Kidney glomerular epithelial cell (primary cell): ENCODE results near the gene KRTAP5-8.
"Not testable (repeated sequence)": the region's sequence is repeated elsewhere in the genome, so short reads cannot be mapped to it uniquely, and the experiment has no call there.

Source experiments
- DNase-seq: peaks from one replicate; lab custom pipeline; 2025; lab: John Stamatoyannopoulos, UW

Gene KRTAP5-8, protein sequence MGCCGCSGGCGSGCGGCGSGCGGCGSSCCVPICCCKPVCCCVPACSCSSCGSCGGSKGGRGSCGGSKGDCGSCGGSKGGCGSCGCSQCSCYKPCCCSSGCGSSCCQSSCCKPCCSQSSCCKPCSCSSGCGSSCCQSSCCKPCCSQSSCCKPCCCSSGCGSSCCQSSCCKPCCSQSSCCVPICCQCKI

DNA sequence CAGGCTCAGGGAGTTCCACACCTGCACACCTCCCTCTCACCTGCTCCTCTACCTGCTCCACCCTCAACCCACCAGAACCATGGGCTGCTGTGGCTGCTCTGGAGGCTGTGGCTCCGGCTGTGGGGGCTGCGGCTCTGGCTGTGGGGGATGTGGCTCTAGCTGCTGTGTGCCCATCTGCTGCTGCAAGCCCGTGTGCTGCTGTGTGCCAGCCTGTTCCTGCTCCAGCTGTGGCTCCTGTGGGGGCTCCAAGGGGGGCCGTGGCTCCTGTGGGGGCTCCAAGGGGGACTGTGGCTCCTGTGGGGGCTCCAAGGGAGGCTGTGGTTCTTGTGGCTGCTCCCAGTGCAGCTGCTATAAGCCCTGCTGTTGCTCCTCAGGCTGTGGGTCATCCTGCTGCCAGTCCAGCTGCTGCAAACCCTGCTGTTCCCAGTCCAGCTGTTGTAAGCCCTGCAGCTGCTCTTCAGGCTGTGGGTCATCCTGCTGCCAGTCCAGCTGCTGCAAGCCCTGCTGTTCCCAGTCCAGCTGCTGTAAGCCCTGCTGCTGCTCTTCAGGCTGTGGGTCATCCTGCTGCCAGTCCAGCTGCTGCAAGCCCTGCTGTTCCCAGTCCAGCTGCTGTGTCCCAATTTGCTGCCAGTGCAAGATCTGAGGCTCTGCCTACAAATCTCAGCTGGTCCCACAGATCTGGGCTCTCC is at the start of gene KRTAP5-8:
KRTAP5-8 (plus strand) TSS at position 49 of the 689 bp plus-strand sequence; CDS start at position 80, 31 bp downstream.
- DNase-seq: not testable (repeated sequence)

DNA sequence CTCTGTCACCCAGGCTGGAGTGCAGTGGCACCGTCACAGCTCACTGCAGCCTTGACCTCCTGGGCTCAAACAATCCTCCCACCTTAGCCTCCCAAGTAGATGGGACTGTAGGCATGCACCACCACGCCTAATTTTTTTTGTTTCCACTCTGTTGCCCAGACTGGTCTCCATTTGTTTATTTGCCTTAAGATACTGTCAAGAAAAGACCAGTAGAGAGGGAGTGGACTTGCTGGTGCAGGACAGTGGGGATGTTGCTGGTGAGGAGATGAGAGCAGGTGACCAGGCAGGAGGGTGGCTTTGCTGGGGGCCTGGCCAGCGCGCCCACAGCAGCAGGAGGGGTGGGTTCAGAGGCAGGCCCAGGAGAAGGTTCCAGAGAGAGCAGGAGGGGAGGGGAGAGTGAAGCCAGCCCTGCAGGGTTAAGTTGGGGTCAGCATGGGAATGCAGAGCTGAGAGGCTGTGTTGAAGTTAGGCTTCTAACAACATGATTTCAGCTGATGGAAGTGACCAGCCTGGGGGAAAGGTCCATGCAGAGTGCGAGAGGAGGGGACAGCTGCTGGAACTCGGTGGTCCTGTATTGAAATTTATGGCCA is 49.0 kb upstream of the KRTAP5-8 start:
- no peak for DNase-seq

DNA sequence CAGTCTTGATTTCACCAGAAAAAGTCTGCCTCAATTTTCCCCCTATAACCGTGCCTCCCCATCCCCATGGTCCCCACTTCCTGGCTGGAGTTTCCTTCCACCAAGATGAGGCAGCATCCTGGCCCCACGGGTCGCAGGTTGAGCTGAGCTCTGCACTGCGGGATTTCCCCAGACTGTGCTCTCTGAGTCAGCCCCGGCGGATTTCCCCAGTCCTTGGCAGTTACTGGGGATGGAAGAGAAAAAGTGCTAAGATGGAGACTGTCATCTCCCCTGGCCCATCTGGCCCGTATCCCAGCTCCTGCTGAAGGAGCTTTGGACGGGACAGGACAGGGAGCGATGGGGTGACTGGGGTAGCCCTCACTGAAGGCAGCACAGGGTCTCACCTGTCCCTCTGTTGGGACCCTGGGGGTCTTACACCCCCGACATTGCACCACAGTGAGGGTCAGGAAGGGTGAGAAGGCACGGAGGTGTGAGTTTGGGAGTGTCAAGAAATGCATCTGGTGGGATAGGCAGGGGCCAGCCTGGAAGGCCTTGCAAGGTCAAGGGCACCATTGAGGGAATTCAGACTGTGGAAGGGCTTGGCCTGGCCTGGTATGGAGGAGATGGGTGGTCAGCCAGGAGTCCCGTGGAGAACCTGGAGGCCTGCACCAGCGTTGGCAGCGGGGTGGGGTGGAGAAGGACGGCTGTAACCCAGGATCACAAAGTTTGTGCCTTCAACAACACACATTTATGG is 48.3 kb upstream of the KRTAP5-8 start:
- peak; percentile 27 for DNase-seq

DNA sequence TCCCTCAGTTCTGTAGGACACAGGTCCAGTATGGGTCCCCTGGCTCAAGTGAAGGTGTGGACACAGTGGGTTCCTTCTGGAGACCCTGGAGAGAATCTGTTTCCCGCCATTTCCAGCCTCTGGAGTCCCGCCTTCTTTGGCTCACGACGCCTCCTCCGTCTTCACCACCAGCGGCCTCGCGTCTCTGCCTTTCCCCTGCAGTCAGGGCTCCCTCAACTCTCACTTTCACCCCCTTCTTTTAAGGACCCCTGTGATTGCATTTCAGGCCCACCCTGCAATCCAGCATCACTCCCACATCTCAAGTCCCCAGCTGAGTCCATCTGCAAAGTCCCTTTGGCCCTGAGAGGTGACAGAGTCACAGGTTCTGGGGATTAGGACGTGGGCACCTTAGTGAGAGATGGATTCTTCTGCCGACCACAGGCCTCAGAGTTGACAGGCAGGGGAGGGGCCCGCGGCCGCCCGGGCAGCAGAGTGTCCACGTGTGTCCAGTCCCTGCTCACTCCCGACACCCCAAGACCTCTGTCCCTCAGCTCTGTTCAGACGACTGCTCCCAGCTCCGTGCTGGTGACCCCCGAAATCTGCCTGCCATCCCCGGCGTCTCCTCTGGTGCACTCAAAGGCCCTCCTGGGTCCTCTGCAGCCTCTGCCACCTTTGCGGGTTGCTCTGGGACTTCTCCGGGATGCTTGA is 47.6 kb upstream of the KRTAP5-8 start:
- no peak for DNase-seq

DNA sequence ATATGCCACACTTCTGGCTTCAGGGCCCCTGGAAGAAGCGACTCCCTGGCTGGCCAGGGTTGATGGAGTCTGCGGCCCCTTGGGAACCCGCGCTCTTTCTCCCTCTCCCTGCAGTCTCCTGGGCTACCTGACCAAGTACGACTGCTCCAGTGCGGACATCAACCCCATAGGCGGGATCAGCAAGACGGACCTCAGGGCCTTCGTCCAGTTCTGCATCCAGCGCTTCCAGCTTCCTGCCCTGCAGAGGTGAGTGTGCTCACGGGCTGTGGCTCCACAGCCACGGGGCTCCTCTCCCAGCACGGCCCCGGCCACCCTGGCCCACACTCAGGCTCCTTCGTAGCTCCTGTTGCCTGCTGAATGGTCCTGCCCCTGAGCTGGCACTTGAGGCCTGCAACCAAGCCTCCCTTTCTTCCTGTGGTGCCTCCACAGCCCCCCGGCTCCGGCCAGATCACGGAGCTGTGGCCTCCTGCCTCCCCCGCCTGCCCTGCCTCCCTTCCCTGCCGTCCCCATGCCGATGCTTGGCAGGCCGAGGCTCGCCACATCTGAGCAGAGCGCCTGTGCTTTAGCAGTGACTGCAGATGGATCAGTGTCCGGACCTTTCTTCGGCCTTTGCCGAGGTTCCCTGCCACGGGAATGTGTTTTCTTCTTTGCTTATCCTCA is 47.0 kb upstream of the KRTAP5-8 start:
- DNase-seq: no peak

DNA sequence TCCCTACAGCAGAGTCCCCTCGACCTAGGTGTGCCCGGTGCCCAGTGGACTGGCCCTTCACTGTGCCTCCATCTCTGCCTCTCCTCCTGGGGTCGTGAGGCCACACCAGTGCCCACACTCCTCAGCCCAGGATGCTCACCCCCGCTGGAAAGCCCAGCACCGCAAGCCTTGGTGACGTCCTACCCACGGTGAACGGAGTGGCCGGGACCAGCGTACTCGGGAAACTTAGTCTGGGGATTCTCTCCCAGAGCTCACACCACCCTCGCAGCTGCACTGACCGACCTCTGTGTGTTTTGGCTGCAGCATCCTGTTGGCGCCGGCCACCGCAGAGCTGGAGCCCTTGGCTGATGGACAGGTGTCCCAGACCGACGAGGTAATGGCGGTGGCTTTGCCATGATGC is 46.3 kb upstream of the KRTAP5-8 start:
- no peak for DNase-seq

DNA sequence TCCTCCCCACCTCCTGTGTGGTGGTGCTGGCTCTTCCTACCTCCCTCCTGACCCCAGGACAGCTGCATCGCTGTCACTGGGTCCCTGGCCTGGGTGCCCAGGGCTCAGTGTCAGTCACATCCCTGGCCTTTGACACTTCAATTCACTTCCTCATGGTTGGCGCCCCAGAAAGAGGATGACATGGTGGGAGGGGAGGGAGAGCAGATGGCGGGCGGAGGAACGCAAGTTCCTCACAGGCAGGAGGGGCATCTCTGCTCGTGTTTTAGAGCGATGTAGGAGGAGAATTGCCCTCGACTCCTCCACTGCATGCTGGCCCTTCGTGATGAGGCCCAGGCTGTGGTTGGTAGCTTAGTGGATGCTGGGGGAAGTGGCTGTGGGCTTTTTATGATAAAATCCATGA is 45.9 kb upstream of the KRTAP5-8 start:
- no peak for DNase-seq

DNA sequence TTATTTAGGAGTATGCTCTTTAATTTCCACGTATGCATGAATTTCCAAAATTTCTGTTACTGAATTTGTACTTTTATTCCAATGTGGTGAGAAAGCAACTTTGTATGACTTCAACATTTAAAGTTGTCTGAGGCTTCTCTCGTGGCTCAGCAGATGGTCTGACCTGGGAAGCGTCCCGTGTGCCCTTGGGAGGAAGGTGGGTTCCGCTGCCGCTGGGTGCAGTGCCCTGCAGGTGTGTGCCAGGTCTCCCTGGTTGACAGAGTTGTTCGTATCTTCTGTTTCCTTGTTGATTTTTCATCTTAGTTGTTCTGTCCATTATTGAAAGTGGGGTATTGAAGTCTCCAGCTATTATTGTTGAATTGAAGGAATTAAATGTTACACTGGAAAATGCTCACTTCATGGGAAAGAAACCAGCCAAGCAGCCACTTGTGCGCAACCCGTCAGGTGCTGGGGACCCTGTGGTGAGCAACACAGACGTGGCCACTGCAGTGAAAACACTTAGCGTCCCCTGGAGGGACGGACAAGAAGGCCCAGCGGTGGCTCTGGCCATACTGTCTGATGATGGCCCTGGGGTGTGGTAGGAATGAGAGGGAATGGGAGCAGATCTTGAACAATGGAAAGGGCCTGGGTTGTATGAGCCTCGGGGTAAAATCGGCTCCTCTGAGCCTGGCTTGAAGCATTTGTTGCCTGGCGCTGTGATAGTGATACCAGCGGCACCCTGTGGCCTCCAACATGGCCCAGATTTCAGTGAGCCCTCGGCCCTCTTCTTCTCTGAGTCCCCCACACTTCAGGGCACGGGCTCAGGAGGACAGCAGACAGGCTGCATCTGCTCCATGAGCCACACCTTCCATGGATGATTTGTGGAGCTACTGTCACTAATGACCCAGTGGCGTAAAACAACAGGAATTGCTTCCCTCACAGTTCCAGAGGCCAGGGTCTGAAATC is 42.3 kb upstream of the KRTAP5-8 start:
- DNase-seq: no peak

DNA sequence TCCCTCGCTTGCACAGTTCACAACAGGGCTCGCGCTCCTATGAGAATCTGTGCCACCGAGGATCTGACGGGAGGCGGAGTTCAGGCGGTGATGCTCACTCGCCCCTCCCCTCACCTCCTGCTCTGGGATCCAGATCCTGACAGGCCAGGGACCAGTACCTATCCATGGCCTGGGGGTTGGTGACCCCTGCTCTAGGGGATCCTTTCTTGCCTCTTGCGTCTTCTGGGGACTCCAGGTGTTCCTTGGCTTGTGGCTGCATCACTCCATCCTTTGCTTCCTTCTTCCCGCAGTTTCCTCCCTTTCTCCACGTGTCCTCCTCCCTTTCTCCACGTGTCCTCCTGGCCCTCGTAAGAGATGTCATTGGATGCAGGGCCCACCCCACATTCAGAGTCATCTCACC is 41.4 kb upstream of the KRTAP5-8 start:
- no peak for DNase-seq

DNA sequence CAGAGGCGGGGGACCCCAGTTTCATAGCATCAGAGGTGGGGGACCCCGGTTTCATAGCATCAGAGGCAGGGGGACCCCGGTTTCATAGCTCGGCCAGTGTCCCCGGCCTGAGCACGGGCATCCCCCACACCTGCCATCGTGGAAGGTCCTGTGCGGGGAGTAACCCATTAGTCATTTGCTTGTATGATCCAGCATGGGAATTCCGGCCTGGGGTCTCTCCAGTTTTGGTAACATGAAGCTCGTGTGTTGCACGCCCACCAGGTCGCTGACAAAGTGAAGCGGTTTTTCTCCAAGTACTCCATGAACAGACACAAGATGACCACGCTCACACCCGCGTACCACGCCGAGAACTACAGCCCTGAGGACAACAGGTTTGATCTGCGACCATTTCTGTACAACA is 39.7 kb upstream of the KRTAP5-8 start:
- no peak for DNase-seq

DNA sequence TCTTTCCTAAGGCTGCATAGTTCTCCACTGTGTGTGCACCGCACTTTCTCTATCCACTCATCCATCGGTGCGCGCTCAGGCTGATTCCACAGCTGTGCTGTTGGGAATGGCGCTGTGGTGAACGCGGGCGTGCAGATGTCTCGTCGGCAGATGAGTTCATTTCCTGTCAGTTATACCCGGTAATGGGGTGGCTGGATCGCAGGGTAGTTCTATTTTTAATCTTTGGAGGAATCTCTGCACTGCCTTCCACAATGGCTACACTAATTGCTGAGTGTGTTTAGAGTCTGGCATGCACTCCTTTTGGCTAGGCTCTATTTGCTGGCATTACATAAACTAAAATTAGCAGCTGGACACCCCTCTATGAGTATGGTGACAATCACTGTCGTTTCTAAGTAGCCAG is 38.7 kb upstream of the KRTAP5-8 start:
- no peak for DNase-seq

DNA sequence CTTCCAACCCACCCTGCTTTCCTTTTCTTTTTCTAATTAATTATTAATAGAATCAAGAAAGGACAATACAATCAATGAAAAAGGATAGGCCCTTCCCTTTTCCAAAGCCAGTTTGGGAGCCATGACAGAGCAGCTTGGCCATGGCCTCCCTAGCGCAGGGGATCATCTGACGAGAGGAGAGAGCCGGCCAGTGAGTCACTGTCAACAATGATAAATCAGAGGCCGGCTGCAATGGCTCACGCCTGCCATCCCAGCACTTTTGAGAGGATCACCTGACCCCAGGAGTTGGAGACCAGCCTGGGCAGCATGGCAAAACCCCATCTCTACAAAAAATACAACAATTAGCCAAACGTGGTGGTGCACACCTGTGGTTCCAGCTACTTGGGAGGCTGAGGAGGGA is 38.3 kb upstream of the KRTAP5-8 start:
- no peak for DNase-seq

DNA sequence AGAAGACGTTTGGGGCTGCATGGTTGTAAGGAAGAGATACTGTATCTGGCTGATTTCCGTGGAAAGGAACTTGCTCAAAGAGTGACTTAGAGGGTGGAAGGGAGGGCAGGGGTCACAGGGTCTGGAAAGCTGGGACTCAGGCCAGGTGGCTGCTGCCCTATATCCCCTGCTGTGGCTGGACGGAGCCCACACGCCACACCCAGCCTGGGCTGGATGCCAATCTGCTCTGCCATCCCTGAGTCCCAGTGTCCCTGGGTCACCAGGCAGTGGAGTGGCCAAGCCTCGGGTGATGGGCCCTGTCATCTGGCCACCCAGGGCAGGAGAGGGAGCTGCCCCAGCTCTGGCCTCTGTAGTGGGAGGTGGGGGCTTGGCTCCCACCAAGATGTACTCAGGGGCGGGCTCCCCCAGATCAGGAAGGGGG is 37.2 kb upstream of the KRTAP5-8 start:
- DNase-seq: no peak

DNA sequence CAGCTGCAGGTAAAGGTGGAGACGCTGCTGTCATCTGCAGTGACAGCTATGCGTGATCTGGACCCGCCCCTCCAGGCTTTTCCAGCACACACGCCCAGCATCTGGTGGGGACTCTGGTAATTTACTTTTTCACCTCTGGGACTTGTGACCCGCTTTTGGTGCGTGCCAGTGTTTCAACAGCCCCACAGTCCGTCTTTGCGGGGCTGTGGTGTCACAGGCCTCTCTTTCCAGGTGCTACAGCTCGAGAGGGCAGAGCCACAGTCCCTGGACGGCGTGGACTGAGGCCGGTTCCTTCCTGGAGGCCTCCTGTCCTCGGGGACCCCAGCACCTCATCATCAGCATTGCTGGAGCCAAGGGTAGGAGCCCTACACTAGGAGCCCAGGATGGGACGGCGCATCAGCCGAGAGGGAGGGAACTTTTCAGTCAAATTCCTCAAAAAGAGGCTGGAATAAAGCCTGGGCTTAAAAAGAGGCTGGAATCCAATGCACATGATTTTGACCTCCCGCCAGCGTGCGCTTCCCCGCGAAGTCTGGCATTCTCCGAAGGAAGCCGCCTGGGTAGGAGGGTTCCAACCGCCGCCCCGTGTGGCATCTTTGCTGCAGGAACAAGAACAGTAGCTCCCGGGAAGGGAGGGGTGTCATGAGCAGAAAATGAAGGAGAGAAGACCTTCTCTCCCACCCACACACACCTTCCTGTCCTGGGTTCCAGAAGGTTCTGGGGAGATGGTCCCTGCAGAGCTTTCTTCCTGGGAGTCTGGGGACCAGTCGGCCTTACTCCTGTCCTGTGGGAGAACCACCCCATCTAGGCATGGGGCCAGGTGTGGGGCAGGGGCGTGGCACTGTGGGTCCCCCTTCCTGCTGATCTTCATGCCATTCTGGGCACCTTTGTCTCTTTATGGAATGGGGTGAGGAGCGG is 36.5 kb upstream of the KRTAP5-8 start:
- DNase-seq: no peak

DNA sequence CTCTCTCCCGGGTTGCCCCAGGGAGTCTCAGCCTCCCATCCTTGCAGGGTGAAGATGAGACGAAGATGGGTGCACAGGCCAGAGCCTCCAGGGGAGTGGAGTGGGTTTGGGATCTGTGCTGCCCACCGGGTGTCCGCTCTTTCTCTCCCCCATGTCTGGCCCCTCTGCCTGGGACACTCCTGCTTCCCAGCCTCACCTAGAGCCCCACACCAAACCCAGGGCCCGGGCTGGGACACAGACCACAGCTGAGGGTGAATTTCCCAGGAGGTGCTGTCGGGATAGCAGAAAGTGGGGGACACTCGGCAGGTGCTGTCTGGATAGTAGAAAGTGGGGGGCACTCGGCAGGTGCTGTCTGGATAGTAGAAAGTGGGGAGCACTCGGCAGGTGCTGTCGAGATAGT is 35.8 kb upstream of the KRTAP5-8 start:
- no peak for DNase-seq

DNA sequence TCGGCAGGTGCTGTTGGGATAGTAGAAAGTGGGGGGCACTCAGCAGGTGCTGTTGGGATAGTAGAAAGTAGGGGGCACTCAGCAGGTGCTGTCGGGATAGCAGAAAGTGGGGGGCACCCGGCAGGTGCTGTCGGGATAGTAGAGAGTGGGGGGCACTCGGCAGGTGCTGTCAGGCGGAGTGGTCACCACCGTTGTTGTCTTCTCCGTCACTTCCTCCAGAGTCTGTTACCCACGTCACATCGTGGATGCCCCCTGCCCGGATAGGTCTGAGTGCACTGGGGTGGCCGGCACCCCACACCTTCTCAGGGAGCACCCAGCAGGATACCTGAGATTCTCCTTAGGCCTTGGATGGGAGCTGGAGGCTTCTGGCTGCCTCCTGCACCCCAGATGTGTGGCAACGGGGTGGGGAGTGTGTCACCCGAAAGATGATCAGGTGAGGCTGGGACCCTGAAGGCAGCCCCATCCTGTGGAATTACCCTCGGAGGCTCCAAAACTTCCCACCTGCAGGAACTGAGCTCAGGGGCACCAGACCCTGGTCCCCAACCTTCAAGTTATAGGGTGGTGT is 34.9 kb upstream of the KRTAP5-8 start:
- DNase-seq: no peak

DNA sequence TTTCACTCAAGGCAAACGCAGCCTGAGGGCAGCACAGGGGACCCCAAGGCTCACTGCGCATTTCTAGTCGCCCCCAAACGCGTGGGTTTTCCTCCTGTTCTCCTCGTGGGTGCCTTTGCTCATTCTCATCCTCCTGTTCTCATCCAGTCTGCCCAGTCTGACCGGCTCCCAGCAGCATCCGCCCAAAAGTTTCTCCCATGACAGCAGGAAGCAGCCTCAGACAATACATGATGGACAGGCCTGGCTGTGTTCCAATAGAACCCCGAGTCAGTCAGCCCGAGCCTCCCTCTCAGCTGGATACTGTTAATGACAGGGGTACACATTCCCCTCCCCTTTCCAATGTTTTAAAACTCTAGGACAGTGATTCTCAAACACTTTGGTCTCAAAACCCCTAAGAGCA is 33.3 kb upstream of the KRTAP5-8 start:
- DNase-seq: no peak

DNA sequence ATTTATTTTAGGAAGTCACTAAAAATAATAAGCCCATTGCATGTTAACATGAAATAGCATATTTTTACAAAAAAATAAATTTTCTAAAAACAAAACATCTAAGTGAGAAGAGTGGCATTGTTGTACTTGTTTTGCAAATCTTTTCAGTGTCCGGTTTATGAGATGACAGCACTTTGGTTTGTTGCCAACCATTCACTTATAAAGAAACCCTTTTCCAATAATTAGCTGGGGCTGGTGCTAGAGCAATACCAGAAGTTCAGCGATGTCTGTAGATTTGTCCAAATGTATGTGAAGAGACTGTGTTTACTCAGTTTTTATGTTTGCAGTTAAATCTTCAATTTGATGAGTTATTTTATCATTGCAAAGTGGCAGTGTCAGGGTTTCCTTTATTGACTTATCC is 32.8 kb upstream of the KRTAP5-8 start:
- DNase-seq: no peak

DNA sequence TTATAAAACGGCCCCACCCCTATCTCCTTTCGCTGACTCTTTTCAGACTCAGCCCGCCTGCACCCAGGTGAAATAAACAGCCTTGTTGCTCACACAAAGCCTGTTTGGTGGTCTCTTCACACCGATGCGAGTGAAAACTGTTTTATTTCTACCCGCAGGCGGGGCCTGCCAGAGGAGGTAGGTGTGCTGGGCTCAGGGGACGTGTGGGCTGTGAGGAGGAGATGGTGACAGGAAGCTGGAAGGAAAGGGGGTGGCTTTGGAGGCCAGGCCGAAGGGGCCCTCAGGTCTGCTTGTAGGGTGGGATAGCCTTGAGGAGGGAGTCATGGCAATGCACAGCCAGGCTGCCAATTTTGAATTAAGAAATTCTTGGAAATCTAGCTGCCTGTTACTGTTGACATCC is 32.0 kb upstream of the KRTAP5-8 start:
- no peak for DNase-seq
